Measurements from ENCODE around the gene HBG2.

Gene HBG2

GRCh38 chr11:5228124-5228523 lies 26.5 kb downstream of the HBG2 start:
- TF ChIP-seq, protein P1, sequence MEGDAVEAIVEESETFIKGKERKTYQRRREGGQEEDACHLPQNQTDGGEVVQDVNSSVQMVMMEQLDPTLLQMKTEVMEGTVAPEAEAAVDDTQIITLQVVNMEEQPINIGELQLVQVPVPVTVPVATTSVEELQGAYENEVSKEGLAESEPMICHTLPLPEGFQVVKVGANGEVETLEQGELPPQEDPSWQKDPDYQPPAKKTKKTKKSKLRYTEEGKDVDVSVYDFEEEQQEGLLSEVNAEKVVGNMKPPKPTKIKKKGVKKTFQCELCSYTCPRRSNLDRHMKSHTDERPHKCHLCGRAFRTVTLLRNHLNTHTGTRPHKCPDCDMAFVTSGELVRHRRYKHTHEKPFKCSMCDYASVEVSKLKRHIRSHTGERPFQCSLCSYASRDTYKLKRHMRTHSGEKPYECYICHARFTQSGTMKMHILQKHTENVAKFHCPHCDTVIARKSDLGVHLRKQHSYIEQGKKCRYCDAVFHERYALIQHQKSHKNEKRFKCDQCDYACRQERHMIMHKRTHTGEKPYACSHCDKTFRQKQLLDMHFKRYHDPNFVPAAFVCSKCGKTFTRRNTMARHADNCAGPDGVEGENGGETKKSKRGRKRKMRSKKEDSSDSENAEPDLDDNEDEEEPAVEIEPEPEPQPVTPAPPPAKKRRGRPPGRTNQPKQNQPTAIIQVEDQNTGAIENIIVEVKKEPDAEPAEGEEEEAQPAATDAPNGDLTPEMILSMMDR (conservative IDR thresholded peaks at IDR 0.05; ENCODE audit: low read depth, low read length): no peak
- no peaks in the 10 kb centered on the region for H3K27me3 ChIP-seq (ENCODE audit: insufficient read depth, low read depth)
- H3K4me3 ChIP-seq (IDR thresholded peaks at IDR 0.05; ENCODE audit: insufficient read depth, low read depth, low read length): no peak overlapping the region
- peaks cover 57% of the 10 kb centered on the region for H3K4me1 ChIP-seq (ENCODE audit: low read depth, poor library complexity, severe bottlenecking)
- H3K79me2 ChIP-seq (ENCODE audit: insufficient read depth, low read depth): no peaks in the 10 kb centered on the region
- no peaks in the 10 kb centered on the region for H3K36me3 ChIP-seq (ENCODE audit: insufficient read depth)
- no peak overlapping the region for H3K27ac ChIP-seq
- no peak overlapping the region for H2AFZ ChIP-seq (ENCODE audit: low read depth)
- no peaks in the 10 kb centered on the region for H4K20me1 ChIP-seq (ENCODE audit: insufficient read depth)
- H3K4me2 ChIP-seq: no peak overlapping the region
- H3K9ac ChIP-seq: no peak overlapping the region

DNA sequence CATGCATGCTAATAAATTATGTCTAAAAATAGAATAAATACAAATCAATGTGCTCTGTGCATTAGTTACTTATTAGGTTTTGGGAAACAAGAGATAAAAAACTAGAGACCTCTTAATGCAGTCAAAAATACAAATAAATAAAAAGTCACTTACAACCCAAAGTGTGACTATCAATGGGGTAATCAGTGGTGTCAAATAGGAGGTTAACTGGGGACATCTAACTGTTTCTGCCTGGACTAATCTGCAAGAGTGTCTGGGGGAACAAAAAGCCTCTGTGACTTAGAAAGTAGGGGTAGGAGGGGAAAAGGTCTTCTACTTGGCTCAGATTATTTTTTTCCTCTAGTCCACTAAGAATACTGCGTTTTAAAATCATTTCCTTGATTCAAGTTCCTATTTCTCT lies 26.9 kb downstream of the HBG2 start:
- H3K4me1 ChIP-seq (ENCODE audit: low read depth, poor library complexity, severe bottlenecking): peaks cover 52% of the 10 kb centered on the region
- H3K27me3 ChIP-seq (ENCODE audit: insufficient read depth, low read depth): no peaks in the 10 kb centered on the region
- no peaks in the 10 kb centered on the region for H3K36me3 ChIP-seq (ENCODE audit: insufficient read depth)
- no peak overlapping the region for H2AFZ ChIP-seq (ENCODE audit: low read depth)
- no peak overlapping the region for H3K27ac ChIP-seq
- TF ChIP-seq, protein P1 (conservative IDR thresholded peaks at IDR 0.05; ENCODE audit: low read depth, low read length): no peak
- no peaks in the 10 kb centered on the region for H4K20me1 ChIP-seq (ENCODE audit: insufficient read depth)
- no peak overlapping the region for H3K4me3 ChIP-seq (IDR thresholded peaks at IDR 0.05; ENCODE audit: insufficient read depth, low read depth, low read length)
- H3K4me2 ChIP-seq: no peak overlapping the region
- H3K9ac ChIP-seq: no peak overlapping the region
- H3K79me2 ChIP-seq (ENCODE audit: insufficient read depth, low read depth): no peaks in the 10 kb centered on the region

DNA sequence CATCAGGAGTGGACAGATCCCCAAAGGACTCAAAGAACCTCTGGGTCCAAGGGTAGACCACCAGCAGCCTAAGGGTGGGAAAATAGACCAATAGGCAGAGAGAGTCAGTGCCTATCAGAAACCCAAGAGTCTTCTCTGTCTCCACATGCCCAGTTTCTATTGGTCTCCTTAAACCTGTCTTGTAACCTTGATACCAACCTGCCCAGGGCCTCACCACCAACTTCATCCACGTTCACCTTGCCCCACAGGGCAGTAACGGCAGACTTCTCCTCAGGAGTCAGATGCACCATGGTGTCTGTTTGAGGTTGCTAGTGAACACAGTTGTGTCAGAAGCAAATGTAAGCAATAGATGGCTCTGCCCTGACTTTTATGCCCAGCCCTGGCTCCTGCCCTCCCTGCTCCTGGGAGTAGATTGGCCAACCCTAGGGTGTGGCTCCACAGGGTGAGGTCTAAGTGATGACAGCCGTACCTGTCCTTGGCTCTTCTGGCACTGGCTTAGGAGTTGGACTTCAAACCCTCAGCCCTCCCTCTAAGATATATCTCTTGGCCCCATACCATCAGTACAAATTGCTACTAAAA lies 27.8 kb downstream of the HBG2 start, which contains the start of gene HBB:
Gene HBB (minus strand): TSS at position 340 of the 579 bp plus-strand sequence. CDS start 50 bp downstream, at position 290.
- no peak within 1 kb of the TSS for H3K9ac ChIP-seq

GRCh38 chr11:5225480-5225871 lies 29.1 kb downstream of the HBG2 start:
- no peak overlapping the region for H3K4me3 ChIP-seq (IDR thresholded peaks at IDR 0.05; ENCODE audit: insufficient read depth, low read depth, low read length)
- no peak overlapping the region for H3K27ac ChIP-seq
- H3K27me3 ChIP-seq (ENCODE audit: insufficient read depth, low read depth): no peaks in the 10 kb centered on the region
- H4K20me1 ChIP-seq (ENCODE audit: insufficient read depth): no peaks in the 10 kb centered on the region
- TF ChIP-seq, protein P1 (conservative IDR thresholded peaks at IDR 0.05; ENCODE audit: low read depth, low read length): no peak
- H3K9ac ChIP-seq: no peak overlapping the region
- peaks cover 30% of the 10 kb centered on the region for H3K4me1 ChIP-seq (ENCODE audit: low read depth, poor library complexity, severe bottlenecking)
- H3K79me2 ChIP-seq (ENCODE audit: insufficient read depth, low read depth): no peaks in the 10 kb centered on the region
- no peaks in the 10 kb centered on the region for H3K36me3 ChIP-seq (ENCODE audit: insufficient read depth)
- H2AFZ ChIP-seq (ENCODE audit: low read depth): no peak overlapping the region
- no peak overlapping the region for H3K4me2 ChIP-seq

More for the DNA sequence above, 27.8 kb downstream of the HBG2 start, which contains the start of gene HBB:
- Histone ChIP-seq H3K4me1 (ENCODE audit: low read depth, poor library complexity, severe bottlenecking) (peaks cover 44% of the 10 kb centered on the region), H3K27ac (no peak within 1 kb of the TSS), H2AFZ (ENCODE audit: low read depth) (no peak within 1 kb of the TSS), H3K4me2 (no peak within 1 kb of the TSS), H3K79me2 (ENCODE audit: insufficient read depth, low read depth) (no peaks in the 10 kb centered on the region), H4K20me1 (ENCODE audit: insufficient read depth) (no peaks in the 10 kb centered on the region), H3K4me3 (IDR thresholded peaks at IDR 0.05; ENCODE audit: insufficient read depth, low read depth, low read length) (no peak within 1 kb of the TSS), H3K36me3 (ENCODE audit: insufficient read depth) (no peaks in the 10 kb centered on the region), H3K27me3 (ENCODE audit: insufficient read depth, low read depth) (no peaks in the 10 kb centered on the region)
- TF ChIP-seq, protein P1 (conservative IDR thresholded peaks at IDR 0.05; ENCODE audit: low read depth, low read length): no peak
